ENCODE data around the gene EHD4.

The EHD4 gene

DNA sequence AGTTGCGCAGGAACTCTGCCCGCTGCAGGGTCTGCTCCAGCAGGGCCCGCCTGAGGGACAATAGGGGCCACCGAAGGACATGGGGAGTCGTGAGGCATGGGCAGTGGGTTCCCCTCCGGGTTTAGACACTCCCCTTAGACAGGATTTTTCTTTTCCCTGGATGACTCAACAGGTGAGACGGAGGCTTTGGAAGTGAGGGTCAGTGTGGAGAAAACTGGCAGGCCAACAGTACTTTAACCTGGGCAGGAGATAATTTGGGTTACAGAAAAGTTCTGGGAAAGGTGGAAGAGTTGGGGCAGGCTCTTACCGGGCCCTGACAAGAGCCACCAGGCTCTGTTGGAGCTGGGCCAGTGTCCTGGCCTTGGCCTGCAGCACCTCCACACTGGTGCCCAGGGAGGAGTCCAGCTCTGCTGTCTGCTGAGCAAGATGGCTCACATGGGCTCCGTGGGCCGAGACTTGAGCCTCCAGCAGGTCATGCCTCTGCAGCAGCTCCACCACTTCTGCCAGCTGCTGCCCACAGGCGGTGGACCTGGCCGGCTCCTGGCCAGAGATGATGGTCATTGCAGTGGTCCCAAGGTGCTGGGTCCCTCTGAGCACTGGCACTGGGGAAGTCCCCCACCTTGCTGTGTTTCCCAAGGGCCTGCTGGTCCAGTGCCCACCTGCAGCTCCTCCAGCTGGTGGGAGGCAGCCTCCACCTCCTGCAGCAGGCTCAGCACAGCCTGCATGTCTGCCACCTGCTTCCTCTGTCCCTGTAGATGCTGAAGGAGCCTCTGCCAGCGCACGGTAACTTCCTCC is 89.5 kb downstream of the EHD4 start:
- peak overlapping the region; percentile 24 for H3K4me3 ChIP-seq (ENCODE audit: low read depth, low read length)

DNA sequence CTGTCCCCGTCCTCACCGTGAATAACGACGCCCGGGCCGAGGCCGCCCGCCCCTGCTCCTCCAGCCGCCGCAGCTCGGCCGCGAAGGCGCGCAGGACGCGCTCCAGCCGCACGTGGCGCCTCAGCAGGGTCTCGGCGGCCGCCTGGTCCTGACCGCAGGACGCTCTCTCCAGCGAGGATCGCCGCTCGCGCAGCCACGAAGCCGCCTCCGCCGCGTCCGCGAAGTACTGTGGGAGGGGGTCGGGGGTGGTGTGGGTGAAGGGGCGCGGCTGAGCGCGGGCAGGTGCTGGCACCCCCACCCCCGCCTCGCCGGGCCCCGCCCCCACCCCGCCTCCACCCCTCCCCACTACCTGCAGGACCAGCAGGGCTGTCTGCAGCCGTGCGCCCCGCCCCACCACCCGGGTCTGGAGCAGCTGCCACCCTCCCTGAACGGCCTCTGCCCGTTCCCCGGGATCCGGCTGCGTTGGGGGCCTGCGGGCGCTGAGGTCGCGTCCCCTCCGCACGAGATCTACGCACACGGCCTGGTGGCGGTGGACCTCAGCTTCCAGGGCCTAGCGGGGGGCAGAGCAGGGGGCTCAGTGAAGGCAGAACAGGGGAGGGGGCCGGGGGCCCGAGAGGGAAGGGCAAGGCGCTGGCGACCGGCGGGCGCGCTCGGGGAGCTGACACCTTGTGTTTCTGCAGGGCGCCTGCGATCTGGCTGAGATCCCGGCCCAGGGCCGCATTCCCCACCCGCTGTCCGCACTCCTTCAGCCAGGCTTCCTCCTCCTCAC is 90.3 kb downstream of the EHD4 start:
- peak overlapping the region; percentile 24 for H3K4me3 ChIP-seq (ENCODE audit: low read depth, low read length)

DNA sequence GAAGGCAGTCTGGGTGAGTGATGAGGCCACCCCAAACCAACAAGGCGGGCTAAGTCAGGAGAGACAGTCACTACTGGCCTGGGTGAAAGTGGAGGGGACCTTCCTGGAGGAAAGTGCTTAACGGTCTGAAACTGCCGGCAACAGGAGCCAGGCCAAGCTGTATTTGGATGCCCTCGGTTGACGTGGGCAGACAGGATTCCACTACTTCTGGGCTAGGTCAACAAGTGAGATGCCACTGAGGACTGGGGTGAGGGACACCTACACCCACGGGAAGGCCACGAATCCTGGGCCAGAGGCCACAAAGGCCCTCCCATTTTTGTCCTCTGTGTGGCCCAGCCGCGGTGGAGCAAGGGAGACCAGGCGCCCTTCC is 90.8 kb downstream of the EHD4 start:
- no peak overlapping the region for H3K4me3 ChIP-seq (ENCODE audit: low read depth, low read length)

DNA sequence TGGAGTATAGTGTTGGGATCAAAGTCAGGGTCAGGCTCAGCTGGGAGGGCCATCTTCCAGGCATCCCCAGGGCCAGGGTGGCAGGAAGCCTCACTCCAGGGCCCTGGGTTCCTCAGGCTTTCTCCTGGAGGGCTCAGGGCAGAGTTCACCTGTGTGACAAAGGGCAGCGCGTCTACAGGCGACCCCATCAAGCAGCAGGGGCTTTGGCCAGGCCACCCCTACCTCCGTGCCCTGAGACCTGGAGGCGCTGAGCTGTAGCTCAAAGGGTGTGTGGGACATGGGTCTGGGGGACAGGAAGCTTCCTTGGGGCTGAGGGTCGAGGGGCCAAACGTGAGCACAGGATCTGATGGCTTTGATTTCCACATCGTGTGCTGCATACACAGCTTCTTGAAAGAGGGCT is 91.3 kb downstream of the EHD4 start:
- no peak overlapping the region for H3K4me3 ChIP-seq (ENCODE audit: low read depth, low read length)

DNA sequence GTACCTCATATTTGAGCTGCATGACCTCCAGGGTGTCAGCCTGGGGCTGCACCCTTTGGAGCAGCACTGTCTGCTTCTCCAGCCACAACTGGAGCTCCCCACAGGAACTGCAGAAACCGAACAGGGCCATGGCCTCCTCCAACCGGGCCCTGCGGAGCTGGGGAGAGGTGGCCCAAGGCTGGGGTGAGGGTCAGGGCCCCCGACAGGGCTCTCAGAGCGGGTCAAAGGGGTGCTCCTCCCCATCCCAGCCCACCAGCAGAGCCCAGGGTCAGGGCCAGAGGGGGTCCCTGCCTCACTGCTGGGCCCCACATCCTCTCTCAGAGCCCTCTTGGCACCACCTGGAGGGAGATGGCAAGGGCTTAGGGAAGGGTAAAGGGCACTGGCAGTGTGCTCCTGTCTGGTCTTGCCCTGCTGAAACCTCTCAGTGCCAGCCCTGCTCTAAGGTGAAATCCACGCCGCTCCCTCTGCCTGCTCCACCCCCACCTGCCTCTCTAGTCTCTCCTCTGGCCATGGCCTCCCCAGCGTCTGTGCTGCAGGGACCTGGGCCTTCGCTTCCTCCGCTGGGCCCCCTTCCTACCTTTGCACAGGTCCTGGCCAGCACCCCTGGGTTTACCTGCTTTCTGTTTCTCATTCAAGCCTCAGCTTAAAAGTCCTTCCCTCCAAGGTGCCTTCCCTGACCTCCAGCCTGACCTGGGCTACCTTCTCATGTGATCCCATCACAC is 92.0 kb downstream of the EHD4 start:
- no peak overlapping the region for H3K4me3 ChIP-seq (ENCODE audit: low read depth, low read length)

DNA sequence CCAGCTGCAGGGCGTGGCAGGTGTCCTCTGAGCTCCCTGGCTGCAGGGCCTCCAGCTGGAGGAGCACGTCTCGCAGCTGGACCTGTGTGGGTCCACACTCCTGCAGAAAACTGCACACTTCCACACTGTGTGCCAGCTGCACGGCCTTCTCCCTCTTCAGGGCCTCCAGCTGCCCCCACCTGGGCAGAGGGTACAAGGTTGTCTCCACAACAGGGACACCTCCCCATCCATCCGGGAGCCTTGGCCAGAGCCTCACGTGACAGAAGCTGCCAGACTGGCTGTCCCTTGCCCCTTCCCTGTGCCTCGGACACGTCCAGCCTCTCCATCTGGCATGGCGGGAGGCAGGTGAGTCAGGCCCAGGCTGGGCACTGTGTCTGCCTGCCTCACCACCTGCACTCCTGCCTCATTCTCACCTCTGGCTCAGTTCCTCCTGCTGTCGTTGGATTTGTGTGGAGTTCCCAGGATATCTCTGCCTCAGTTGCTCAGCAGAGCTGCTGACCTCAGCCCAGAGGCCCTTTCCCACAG is 93.0 kb downstream of the EHD4 start:
- no peak overlapping the region for H3K4me3 ChIP-seq (ENCODE audit: low read depth, low read length)

DNA sequence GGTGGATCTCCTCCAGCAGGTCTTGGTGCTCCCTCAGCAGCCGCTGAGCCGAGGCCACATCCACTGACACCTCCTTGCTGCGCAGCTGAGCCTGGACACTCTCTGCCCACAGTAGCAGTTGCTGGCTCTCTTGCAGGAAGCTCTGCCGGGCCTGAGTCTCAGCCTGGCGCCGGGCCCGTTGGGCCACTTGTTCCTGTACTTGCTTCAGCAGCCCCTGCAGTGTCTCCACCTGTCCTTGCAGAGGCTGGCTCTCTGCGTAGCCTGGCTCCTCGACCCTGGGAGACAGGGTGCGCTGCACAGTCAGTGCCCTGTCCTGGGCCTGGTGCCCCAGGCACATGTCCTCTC is 94.0 kb downstream of the EHD4 start:
- H3K4me3 ChIP-seq (ENCODE audit: low read depth, low read length) = no peak overlapping the region

DNA sequence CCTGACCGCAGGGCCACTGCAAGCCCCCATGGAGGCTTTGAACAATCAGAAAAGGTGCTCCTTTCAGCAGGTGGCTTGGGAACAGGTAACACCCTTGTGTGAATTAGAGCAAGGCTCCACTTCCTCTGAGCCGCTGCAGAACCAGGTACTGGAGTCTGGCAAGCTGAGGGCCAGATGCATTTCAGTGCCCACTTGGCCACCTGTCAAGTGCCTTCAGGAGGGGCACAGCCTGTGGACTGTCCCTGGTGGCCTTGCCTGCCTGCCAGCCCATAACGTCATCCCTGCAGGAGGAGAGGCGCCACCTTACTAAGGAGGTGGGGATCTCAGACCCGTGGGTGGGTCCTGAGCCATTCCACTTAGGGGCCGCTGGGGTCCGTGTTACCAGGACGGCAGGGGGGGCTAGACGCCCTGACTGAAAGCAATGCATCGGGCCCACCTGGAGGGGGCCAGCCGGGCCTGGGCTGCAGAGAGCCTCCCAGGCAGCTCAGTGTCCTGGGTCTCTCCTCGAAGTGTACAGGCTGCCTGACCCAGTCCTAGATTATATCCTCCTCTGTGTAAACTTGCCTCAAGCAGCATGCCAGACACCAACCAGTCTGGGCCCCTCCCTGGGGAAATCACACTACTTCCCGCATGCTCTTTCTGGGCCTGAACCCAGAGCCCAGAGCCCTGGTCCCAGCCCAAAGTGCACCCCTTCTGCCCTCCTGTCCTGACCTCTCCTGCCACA is 94.6 kb downstream of the EHD4 start:
- H3K4me3 ChIP-seq (ENCODE audit: low read depth, low read length) = no peak overlapping the region

DNA sequence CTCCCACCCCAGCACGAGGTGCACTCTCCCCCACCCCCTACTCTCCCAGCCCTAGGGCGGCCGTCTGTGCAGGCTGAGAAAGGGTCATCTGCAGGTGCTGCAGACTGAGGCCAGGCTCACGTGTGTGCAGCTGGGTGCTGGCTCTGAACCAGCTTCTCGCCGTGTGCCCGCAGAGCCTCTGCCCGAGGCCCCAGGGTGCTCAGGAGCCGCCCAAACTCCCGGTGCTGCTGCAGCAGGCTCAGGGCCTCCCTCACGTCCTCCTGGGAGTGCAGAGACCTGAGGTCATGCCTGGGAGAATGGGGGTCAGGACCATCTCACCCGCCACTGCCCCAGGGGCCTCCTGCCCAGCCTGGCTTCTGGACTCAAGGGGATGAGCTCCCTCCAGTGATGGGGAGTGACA is 95.7 kb downstream of the EHD4 start:
- no peak overlapping the region for H3K4me3 ChIP-seq (ENCODE audit: low read depth, low read length)

DNA sequence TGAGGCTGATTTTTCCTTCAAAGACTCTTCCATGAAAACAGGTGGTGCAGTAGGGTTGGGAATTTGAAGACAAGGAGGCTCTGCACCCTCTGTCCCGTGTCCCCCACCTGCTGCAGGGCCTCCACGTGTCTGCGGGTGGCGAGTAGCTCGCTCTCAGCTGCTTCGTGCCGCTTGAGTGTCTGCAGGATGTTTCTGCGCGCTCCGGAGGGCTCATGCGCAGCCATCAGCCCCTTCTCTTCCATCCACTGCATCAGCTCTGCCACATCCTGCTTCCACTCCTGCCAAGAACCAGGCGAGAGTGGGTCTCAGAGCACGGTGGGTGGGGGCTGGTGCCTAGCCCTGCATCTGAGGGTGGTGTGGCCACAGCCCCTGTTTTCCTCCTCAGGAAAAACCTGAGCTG is 96.3 kb downstream of the EHD4 start:
- H3K4me3 ChIP-seq (ENCODE audit: low read depth, low read length) = no peak overlapping the region

DNA sequence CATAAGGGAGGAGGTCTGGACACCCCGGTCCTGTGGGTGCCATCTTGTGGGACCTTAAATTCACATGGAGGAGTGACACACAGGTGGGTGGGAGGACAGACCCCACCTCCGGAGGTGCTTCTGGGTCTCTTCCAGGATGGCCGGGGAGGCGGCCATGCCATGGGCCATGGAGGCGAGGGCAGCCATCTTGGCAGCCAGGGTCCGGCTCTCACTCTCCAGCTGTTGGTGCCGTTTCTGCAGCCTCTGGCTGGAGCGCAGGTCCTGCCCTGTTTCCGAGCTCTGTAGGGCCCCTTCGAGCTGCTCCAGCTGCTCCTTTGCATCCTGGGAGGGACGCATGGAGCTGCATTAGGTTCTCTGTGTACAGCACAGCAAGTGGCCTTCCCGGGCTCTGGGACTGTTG is 97.6 kb downstream of the EHD4 start:
- H3K4me3 ChIP-seq (ENCODE audit: low read depth, low read length) = no peak overlapping the region

DNA sequence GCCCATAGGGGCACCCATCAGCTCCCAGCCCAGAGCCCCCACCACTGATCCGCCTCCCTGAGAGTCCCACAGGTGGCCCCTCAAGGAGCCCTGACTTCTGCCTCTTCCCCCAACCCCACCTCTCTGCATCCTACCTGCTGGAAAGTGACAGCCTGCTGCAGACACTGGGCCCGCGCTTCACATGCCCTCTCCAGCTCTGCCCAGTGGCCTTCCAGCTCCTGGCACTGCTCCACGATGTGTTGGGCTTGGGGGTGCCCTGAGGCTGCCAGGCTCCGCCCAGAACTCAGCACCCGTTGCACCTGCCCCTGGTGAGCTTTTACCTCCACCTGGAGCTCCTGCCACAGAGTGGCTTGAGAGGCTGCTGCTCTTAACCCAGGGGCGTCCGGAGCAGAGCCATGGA is 98.6 kb downstream of the EHD4 start:
- no peak overlapping the region for H3K4me3 ChIP-seq (ENCODE audit: low read depth, low read length)

DNA sequence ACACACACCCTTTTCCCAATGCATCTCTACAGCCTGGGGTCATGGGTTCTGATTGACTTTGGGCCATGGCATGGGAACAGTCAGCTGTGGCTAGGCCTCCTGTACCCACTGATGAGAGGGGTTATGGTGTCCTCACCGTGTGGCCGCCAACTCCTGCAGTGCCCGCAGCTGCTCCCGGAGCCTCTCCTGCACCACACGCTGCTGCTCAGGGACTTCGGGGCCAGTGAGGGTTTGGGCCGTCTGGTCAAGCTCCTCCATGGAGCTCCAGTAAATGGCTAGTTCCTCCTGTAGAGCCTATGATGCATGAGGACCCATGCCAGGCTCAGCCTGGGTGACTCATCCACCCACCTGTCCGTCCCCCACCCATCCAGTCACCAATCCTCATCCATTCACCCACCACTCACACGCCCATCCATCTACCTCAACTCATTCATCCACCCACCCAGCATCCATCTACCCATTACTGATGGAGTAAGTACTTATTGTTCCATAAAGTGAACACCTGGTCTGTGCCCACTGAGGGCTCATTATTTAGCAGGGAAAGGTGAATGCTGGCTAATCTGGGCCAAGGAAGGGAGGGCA is 100.1 kb downstream of the EHD4 start:
- H3K4me3 ChIP-seq (ENCODE audit: low read depth, low read length) = no peak overlapping the region

DNA sequence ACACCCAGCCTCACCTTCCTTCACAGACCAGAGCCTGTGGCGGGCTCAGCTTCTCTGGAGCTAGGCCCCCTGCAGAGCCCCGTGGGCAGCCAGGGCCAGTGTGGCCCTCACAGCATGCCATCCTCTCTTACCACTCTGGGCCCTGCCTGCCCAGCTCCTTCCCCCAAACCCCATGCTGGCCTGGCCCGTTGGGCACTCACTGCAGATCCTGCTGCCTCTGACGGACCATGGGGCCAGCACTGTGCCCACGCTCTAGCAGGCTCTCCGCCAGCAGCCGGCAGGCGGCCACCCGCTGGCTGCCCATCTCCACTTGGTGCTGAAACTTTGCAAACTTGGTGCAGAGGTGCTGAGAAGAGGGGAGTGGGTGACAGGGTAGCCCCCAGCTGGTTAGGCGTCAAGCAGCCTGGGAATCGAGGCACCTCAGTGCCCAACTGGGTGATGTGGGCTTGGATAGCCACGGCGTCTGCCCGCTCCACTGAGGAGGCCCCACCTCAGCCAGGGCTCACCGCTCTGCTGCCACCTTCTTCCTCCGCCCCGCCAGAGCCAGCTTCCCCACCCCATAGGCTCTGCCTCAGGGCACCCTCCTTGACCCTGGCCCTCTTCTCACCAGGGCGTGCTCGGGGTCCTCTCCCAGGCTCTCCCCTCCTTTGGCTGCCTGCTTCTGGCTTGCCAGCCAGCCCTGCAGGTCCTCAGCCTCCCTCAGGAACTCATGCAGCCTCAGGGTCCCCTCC is 101.0 kb downstream of the EHD4 start:
- H3K4me3 ChIP-seq (ENCODE audit: low read depth, low read length) = no peak overlapping the region

DNA sequence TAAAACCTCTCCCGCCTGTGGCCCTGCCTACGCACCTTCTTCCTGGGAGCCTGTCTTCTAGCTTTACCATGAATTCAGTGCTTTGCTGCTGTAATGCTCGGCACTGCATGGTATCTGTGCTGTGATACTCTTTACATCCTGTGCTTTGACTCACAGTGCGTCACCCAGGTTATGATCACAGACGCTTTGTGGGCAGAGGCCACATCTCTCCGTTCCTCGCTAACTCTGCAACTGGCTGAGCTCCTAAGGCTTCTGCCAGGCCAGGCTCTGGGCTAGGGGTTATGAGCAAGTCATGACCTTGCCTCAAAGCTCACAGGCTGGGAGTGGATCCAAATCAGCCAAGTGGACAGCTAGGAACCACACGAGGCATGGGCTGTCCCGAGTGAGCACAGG is 101.7 kb downstream of the EHD4 start:
- H3K4me3 ChIP-seq (ENCODE audit: low read depth, low read length) = no peak overlapping the region

DNA sequence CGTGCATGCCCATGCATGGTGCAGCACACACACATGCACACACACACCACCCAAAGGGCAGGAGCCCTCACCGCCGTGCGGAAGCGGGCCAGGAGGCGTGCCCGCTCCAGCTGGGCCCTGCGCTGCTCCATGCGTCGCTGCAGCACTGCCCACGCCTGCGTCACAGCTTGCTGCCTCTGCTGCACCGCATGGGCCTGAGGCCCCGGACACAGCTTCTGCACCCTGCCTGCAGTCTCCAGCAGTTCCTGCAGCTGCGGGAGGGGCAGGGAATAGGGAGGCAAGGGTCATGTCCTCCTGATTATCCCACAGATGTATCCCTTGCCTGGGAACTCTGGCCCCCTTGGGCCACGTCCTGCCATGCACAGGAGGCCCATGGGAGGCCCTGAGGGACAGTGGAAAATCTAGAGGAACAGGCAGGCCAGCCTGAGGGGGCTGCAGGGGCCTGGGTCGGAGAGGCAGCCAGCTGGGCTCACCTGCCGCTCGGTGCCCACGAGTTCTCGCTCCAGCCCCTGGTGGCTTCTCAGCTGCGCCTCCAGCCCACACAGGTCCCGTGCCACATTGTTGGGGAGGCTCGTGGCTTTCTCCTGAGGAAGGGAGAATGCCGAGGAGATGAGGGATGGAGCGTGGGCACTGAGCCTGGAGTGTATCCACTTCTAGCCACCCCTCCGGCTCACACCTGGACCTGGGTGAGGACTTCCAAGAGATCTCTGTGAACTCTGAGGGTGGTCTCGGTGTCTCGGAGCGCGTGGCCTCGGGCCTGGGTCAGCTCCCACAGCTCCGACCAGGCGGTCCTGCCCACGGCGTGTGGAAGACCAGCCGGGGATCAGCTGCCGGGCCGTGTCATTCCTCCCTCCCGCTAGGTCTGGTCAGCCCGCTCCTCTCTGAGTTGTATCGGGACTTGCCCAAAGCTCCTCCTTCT is 102.3 kb downstream of the EHD4 start:
- no peak overlapping the region for H3K4me3 ChIP-seq (ENCODE audit: low read depth, low read length)

DNA sequence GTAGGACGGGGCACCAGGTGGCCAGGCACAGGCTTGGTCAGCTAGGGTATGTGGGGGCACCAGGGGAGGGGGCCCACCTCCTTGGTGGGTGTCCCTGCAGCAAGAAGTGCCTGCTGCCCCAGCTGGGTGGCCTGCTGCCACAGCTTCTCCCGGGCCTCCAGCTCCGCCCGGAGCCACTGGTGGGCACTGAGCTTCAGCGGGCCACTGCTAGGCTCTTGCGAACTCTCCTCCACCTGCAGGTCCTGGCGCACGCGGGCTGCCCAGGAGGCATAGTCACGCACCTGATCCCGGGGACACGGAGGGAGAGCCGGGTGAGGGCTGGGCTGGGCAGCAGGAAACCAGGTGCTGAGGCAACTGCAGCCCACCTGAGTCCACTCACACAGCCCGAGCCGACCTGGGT is 104.0 kb downstream of the EHD4 start:
- H3K4me3 ChIP-seq (ENCODE audit: low read depth, low read length) = no peak overlapping the region

DNA sequence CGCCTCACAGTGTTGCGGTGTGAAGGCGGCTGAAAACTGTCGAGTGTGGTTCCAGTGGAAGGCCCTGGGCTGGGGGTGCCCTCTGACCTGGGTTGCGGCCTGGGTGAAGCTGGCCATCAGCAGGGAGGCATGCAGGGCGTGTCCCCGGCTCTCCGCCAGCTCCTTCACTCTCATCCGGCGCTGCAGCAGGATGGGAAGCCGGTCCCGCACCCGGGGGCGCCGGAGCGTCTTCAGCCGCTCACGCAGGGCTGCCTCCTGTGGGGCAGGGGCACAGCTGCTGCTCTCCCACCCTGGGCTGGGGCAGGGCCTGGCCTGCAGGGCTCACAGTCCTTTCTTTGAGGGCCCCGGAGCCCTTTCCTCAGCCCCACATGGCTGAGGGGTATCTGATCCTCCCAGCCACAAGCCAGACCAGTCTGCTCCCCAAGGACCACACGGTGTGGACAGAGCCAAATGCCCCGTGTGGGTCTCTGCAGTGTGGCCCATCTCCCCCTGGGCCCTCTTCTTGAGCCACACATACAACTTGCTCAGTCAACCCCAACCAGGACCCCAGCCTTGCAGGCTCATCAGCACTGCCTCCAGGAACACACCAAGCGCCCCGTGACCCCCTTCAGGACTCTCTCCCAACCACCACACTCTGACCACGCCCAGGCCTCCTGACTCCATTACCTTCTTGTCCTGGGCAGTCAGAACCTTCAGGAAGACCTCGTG is 105.3 kb downstream of the EHD4 start:
- no peak overlapping the region for H3K4me3 ChIP-seq (ENCODE audit: low read depth, low read length)

All from iPS-11a (cell line).